ENCODE results near the gene ATP8B1. TPM values are rescaled to one million over a fixed set of nuclear protein-coding genes. Genes with fewer than 3 reads are reported as not detected.
A peak's percentile ranks its signal among the peaks of the same experiment; 100 is the strongest.

ATP8B1 gene
- total and polyA plus RNA-seq, 9 of the 15 experiments (the other 6 are each of a cell fraction or from before 2014, with no cell fraction given), result 0.01 to 0.22 (median 0.03) TPM; not detected in 3

DNA sequence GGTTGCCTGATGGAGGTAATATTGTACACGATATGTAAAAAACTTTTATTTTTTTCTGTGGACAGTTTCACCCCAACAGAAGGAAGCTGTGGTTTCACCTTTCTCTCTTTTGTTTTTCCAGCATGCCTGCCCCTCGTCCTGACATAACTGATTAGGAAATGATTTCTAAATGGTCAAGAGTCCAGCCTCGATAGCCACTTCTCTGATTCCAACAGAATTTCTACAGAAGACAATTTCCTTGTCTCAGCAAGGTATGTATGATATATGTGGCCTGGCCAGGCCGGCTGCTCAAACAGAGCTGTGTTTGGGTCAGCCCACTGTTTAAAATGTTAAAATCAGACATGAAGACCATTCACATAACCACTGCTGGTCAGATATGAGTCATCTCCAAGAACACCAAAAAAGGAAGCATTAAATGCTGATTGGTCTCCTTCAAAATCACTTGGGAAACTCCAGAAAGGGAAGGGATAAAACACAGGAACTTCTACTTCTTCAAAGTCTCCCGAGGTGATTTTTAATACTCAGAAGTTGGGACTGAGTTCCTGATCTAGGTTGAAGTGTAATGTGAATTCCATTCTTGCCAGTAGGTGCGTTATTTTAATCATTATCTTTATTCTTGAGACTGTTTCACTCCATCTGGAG lies 22.3 kb downstream of the ATP8B1 start (continued):
- TF ChIP-seq, protein P1, sequence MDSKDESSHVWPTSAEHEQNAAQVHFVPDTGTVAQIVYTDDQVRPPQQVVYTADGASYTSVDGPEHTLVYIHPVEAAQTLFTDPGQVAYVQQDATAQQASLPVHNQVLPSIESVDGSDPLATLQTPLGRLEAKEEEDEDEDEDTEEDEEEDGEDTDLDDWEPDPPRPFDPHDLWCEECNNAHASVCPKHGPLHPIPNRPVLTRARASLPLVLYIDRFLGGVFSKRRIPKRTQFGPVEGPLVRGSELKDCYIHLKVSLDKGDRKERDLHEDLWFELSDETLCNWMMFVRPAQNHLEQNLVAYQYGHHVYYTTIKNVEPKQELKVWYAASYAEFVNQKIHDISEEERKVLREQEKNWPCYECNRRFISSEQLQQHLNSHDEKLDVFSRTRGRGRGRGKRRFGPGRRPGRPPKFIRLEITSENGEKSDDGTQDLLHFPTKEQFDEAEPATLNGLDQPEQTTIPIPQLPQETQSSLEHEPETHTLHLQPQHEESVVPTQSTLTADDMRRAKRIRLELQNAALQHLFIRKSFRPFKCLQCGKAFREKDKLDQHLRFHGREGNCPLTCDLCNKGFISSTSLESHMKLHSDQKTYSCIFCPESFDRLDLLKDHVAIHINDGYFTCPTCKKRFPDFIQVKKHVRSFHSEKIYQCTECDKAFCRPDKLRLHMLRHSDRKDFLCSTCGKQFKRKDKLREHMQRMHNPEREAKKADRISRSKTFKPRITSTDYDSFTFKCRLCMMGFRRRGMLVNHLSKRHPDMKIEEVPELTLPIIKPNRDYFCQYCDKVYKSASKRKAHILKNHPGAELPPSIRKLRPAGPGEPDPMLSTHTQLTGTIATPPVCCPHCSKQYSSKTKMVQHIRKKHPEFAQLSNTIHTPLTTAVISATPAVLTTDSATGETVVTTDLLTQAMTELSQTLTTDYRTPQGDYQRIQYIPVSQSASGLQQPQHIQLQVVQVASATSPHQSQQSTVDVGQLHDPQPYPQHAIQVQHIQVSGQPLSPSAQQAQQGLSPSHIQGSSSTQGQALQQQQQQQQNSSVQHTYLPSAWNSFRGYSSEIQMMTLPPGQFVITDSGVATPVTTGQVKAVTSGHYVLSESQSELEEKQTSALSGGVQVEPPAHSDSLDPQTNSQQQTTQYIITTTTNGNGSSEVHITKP (IDR thresholded peaks at IDR 0.05; ENCODE audit: partially characterized antibody), result peak; percentile 67
- TF ChIP-seq CHD4 (IDR thresholded peaks at IDR 0.05; ENCODE audit: insufficient read depth, insufficient replicate concordance, low read depth, low read length, poor library complexity, severe bottlenecking) (no peak), RBM15 (IDR thresholded peaks at IDR 0.05; ENCODE audit: insufficient read depth, low read length) (no peak), ZNF134 (CRISPR knock-in tag; conservative IDR thresholded peaks at IDR 0.05) (no peak), ZNF197 (CRISPR knock-in tag; IDR thresholded peaks at IDR 0.05; ENCODE audit: low read depth) (no peak), JUND (IDR thresholded peaks at IDR 0.05; ENCODE audit: borderline replicate concordance, low read depth, low read length) (peak; percentile 89), JUND (tag; IDR thresholded peaks at IDR 0.05; ENCODE audit: borderline replicate concordance, low read depth, low read length) (peak; percentile 87), L3MBTL2 (IDR thresholded peaks at IDR 0.05) (peak; percentile 54), PURB (CRISPR knock-in tag; IDR thresholded peaks at IDR 0.05; ENCODE audit: low read depth) (no peak), SNRNP70 (optimal IDR thresholded peaks at IDR 0.05; ENCODE audit: low read depth, low read length) (no peak), PHF8 (IDR thresholded peaks at IDR 0.05; ENCODE audit: borderline replicate concordance, low read length) (peak; percentile 24; the same call in 1 of the 2 replicates), TAF9B (IDR thresholded peaks at IDR 0.05; ENCODE audit: partially characterized antibody) (no peak), CAMTA2 (CRISPR knock-in tag; conservative IDR thresholded peaks at IDR 0.05) (no peak), ATF7 (IDR thresholded peaks at IDR 0.05) (peak; percentile 32; the same call in 1 of the 2 replicates), MED1 (CRISPR knock-in tag; IDR thresholded peaks at IDR 0.05; ENCODE audit: borderline replicate concordance) (no peak), GTF2A2 (tag; IDR thresholded peaks at IDR 0.05) (no peak), ZC3H11A (IDR thresholded peaks at IDR 0.05; ENCODE audit: low read depth, low read length) (no peak), NFXL1 (CRISPR knock-in tag; IDR thresholded peaks at IDR 0.05) (no peak), NFYB (IDR thresholded peaks at IDR 0.05; ENCODE audit: extremely low read depth, insufficient read length) (no peak), ZNF316 (IDR thresholded peaks at IDR 0.05) (peak; percentile 11; the same call in 1 of the 2 replicates)
- TF ChIP-seq, protein P2, sequence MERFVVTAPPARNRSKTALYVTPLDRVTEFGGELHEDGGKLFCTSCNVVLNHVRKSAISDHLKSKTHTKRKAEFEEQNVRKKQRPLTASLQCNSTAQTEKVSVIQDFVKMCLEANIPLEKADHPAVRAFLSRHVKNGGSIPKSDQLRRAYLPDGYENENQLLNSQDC (CRISPR knock-in tag; IDR thresholded peaks at IDR 0.05), result no peak
- TF ChIP-seq, protein P3, sequence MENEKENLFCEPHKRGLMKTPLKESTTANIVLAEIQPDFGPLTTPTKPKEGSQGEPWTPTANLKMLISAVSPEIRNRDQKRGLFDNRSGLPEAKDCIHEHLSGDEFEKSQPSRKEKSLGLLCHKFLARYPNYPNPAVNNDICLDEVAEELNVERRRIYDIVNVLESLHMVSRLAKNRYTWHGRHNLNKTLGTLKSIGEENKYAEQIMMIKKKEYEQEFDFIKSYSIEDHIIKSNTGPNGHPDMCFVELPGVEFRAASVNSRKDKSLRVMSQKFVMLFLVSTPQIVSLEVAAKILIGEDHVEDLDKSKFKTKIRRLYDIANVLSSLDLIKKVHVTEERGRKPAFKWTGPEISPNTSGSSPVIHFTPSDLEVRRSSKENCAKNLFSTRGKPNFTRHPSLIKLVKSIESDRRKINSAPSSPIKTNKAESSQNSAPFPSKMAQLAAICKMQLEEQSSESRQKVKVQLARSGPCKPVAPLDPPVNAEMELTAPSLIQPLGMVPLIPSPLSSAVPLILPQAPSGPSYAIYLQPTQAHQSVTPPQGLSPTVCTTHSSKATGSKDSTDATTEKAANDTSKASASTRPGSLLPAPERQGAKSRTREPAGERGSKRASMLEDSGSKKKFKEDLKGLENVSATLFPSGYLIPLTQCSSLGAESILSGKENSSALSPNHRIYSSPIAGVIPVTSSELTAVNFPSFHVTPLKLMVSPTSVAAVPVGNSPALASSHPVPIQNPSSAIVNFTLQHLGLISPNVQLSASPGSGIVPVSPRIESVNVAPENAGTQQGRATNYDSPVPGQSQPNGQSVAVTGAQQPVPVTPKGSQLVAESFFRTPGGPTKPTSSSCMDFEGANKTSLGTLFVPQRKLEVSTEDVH (IDR thresholded peaks at IDR 0.05; ENCODE audit: low read depth, partially characterized antibody), result no peak
- TF ChIP-seq, protein P4, sequence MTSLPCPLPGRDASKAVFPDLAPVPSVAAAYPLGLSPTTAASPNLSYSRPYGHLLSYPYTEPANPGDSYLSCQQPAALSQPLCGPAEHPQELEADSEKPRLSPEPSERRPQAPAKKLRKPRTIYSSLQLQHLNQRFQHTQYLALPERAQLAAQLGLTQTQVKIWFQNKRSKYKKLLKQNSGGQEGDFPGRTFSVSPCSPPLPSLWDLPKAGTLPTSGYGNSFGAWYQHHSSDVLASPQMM (CRISPR knock-in tag; IDR thresholded peaks at IDR 0.05), result no peak
